ENCODE results near the gene DLG3. TPM values are rescaled to one million over a fixed set of nuclear protein-coding genes. Genes with fewer than 3 reads are reported as not detected.
A peak's percentile ranks its signal among the peaks of the same experiment; 100 is the strongest.

The DLG3 gene
- total RNA-seq, 1 donor from 2014 or later, result 12.5 TPM

GRCh38 chrX:70410921-70411320 is 33.7 kb upstream of the DLG3 start:
- H3K9me3 Mint-ChIP-seq (ENCODE audit: unreplicated experiment), result peaks cover 3% of the 10 kb centered on the region

GRCh38 chrX:70411475-70411874 is 33.2 kb upstream of the DLG3 start:
- Mint-ChIP-seq H3K4me1 (ENCODE audit: unreplicated experiment) (no peaks in the 10 kb centered on the region), H3K36me3 (ENCODE audit: unreplicated experiment) (no peaks in the 10 kb centered on the region), H3K9me3 (ENCODE audit: unreplicated experiment) (peaks cover 3% of the 10 kb centered on the region), H3K4me3 (ENCODE audit: unreplicated experiment) (no peak overlapping the region), H3K27me3 (ENCODE audit: unreplicated experiment) (no peaks in the 10 kb centered on the region), H3K27ac (ENCODE audit: unreplicated experiment) (no peak overlapping the region)
- DNase-seq (ENCODE audit: extremely low spot score, unreplicated experiment), result no peak
- TF ChIP-seq CTCF (IDR thresholded peaks at IDR 0.05), result no peak

More at GRCh38 chrX:70410921-70411320, 33.7 kb upstream of the DLG3 start:
- H3K27ac Mint-ChIP-seq (ENCODE audit: unreplicated experiment), result no peak overlapping the region
- H3K4me1 Mint-ChIP-seq (ENCODE audit: unreplicated experiment), result no peaks in the 10 kb centered on the region
- no peaks in the 10 kb centered on the region for H3K36me3 Mint-ChIP-seq (ENCODE audit: unreplicated experiment)
- no peak overlapping the region for H3K4me3 Mint-ChIP-seq (ENCODE audit: unreplicated experiment)
- no peaks in the 10 kb centered on the region for H3K27me3 Mint-ChIP-seq (ENCODE audit: unreplicated experiment)
- no peak for DNase-seq (ENCODE audit: extremely low spot score, unreplicated experiment)
- TF ChIP-seq CTCF (IDR thresholded peaks at IDR 0.05), result no peak

- no peak overlapping the region for H3K27ac Mint-ChIP-seq (ENCODE audit: unreplicated experiment)
- no peaks in the 10 kb centered on the region for H3K9me3 Mint-ChIP-seq (ENCODE audit: unreplicated experiment)
- no peak overlapping the region for H3K4me3 Mint-ChIP-seq (ENCODE audit: unreplicated experiment)
- DNase-seq (ENCODE audit: extremely low spot score, unreplicated experiment), result no peak
- no peaks in the 10 kb centered on the region for H3K4me1 Mint-ChIP-seq (ENCODE audit: unreplicated experiment)
- no peak for TF ChIP-seq CTCF (IDR thresholded peaks at IDR 0.05)
- H3K36me3 Mint-ChIP-seq (ENCODE audit: unreplicated experiment), result no peaks in the 10 kb centered on the region
- H3K27me3 Mint-ChIP-seq (ENCODE audit: unreplicated experiment), result no peaks in the 10 kb centered on the region
These were observed 23.0 kb upstream of the DLG3 start for GRCh38 chrX:70421618-70422017.

- Mint-ChIP-seq H3K4me1 (ENCODE audit: unreplicated experiment) (no peaks in the 10 kb centered on the region), H3K27ac (ENCODE audit: unreplicated experiment) (no peak within 1 kb of the TSS), H3K9me3 (ENCODE audit: unreplicated experiment) (no peaks in the 10 kb centered on the region), H3K36me3 (ENCODE audit: unreplicated experiment) (no peaks in the 10 kb centered on the region), H3K27me3 (ENCODE audit: unreplicated experiment) (no peaks in the 10 kb centered on the region), H3K4me3 (ENCODE audit: unreplicated experiment) (no peak within 1 kb of the TSS)
- peak; percentile 23 for TF ChIP-seq CTCF (IDR thresholded peaks at IDR 0.05)
- no peak for DNase-seq (ENCODE audit: extremely low spot score, unreplicated experiment)
These were observed 21.7 kb upstream of the DLG3 start, which contains the start of gene GDPD2 for GRCh38 chrX:70422851-70423341. GDPD2 (plus strand) TSS chrX:70423314; CDS start chrX:70424985, 1,671 bp downstream.

GRCh38 chrX:70423936-70424675 is 20.5 kb upstream of the DLG3 start:
- H3K27ac Mint-ChIP-seq (ENCODE audit: unreplicated experiment), result no peak overlapping the region

More at GRCh38 chrX:70423936-70424675, 20.5 kb upstream of the DLG3 start:
- Mint-ChIP-seq H3K4me3 (ENCODE audit: unreplicated experiment) (no peak overlapping the region), H3K9me3 (ENCODE audit: unreplicated experiment) (peaks cover 6% of the 10 kb centered on the region), H3K4me1 (ENCODE audit: unreplicated experiment) (no peaks in the 10 kb centered on the region), H3K27me3 (ENCODE audit: unreplicated experiment) (no peaks in the 10 kb centered on the region), H3K36me3 (ENCODE audit: unreplicated experiment) (no peaks in the 10 kb centered on the region)
- TF ChIP-seq CTCF (IDR thresholded peaks at IDR 0.05), result no peak
- DNase-seq (ENCODE audit: extremely low spot score, unreplicated experiment), result no peak
